Measurements from ENCODE around the gene GPR18. TPM values are rescaled to one million over a fixed set of nuclear protein-coding genes. Genes with fewer than 3 reads are reported as not detected.
A peak's percentile ranks its signal among the peaks of the same experiment; 100 is the strongest.

Gene GPR18
- total RNA-seq, 1 experiment from 2014 or later: not detected

DNA sequence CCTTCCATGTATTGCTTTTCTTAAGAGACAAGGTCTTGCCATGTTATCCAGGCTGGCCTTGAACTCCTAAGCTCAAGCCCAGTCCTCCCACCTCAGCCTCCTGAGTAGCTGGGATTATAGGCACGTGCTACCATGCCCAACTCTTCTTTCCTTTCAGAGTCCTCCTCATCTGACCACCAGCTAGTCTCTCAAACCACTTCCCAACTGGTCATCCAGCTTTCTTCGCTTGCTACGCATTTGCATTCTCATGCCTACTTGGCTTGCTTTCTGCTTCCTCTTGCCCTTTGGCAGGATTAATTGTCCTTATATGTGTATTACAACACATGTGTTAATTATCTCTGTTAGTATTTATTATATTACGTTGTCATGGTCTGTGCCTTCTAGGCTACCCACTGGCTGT lies 6.3 kb downstream of the GPR18 start:
- H3K9me3 Mint-ChIP-seq: no peaks in the 10 kb centered on the region
- DNase-seq: no peak
- no peaks in the 10 kb centered on the region for H3K27me3 Mint-ChIP-seq (ENCODE audit: low read depth)
- Histone ChIP-seq H3K4me1 (ENCODE audit: insufficient read depth, low read length) (no peaks in the 10 kb centered on the region), H3K56ac (ENCODE audit: insufficient read length, low read depth, low read length) (no peak overlapping the region), H4K8ac (replicated peaks; ENCODE audit: insufficient read length, low read depth, low read length) (no peak overlapping the region), H3K14ac (ENCODE audit: insufficient read depth, low read length) (no peak overlapping the region), H2BK12ac (ENCODE audit: insufficient read length, low read depth, low read length) (no peak overlapping the region), H2BK120ac (ENCODE audit: low read depth, low read length, poor library complexity, severe bottlenecking) (no peak overlapping the region), H4K20me1 (ENCODE audit: control insufficient read depth, insufficient read depth, insufficient read length) (peaks cover 2% of the 10 kb centered on the region), H3K27ac (ENCODE audit: insufficient read length, low read depth, low read length) (no peak overlapping the region), H2BK15ac (ENCODE audit: low read depth, low read length) (no peak overlapping the region), H3K79me1 (ENCODE audit: insufficient read depth, low read depth, low read length, poor library complexity, severe bottlenecking) (no peaks in the 10 kb centered on the region), H3K9me3 (ENCODE audit: control insufficient read depth, low read depth, low read length) (no peaks in the 10 kb centered on the region), H3K79me2 (ENCODE audit: insufficient read depth, low read length) (no peaks in the 10 kb centered on the region), H2BK5ac (ENCODE audit: insufficient read length, low read length) (no peak overlapping the region), H3K23me2 (ENCODE audit: insufficient read length, low read depth, low read length, poor library complexity, severe bottlenecking) (no peaks in the 10 kb centered on the region), H3K4ac (ENCODE audit: low read depth, low read length) (no peak overlapping the region), H2AFZ (ENCODE audit: low read length) (no peak overlapping the region), H2AK5ac (ENCODE audit: insufficient read length, low read length) (no peak overlapping the region), H3K27me3 (ENCODE audit: insufficient read depth, low read length) (no peaks in the 10 kb centered on the region), H3K4me2 (ENCODE audit: insufficient read depth, insufficient read length, low read length) (no peak overlapping the region), H4K5ac (ENCODE audit: insufficient read length, low read depth, low read length) (no peak overlapping the region), H3K18ac (ENCODE audit: insufficient read length, low read depth, low read length) (no peak overlapping the region), H4K91ac (ENCODE audit: insufficient read length, low read depth, low read length) (no peak overlapping the region), H2BK20ac (ENCODE audit: low read depth, low read length, poor library complexity, severe bottlenecking) (no peak overlapping the region), H3K23ac (ENCODE audit: insufficient read length, low read depth, low read length) (no peak overlapping the region), H3K9ac (ENCODE audit: extremely low read depth, insufficient read length, low read length) (no peak overlapping the region), H3T11ph (ENCODE audit: low read length) (no peak overlapping the region)
- TF ChIP-seq, protein P1, sequence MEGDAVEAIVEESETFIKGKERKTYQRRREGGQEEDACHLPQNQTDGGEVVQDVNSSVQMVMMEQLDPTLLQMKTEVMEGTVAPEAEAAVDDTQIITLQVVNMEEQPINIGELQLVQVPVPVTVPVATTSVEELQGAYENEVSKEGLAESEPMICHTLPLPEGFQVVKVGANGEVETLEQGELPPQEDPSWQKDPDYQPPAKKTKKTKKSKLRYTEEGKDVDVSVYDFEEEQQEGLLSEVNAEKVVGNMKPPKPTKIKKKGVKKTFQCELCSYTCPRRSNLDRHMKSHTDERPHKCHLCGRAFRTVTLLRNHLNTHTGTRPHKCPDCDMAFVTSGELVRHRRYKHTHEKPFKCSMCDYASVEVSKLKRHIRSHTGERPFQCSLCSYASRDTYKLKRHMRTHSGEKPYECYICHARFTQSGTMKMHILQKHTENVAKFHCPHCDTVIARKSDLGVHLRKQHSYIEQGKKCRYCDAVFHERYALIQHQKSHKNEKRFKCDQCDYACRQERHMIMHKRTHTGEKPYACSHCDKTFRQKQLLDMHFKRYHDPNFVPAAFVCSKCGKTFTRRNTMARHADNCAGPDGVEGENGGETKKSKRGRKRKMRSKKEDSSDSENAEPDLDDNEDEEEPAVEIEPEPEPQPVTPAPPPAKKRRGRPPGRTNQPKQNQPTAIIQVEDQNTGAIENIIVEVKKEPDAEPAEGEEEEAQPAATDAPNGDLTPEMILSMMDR (conservative IDR thresholded peaks at IDR 0.05): no peak
- H3K4me3 Mint-ChIP-seq: no peak overlapping the region
- peaks cover 12 to 18% of the 10 kb centered on the region in 2 experiments for H3K4me1 Mint-ChIP-seq
- H3K36me3 Mint-ChIP-seq (ENCODE audit: insufficient read depth in 1 of 3, low read depth in 3 of 3): peaks cover 8 to 31% (median 29%) of the 10 kb centered on the region in 3 experiments; a peak in 6 of 7 replicates
- H3K27ac Mint-ChIP-seq: peak overlapping the region in 1 of 3 experiments; percentile 67; a peak in 1 of 7 replicates
- WGBS (ENCODE audit: extremely low coverage, insufficient read length, low lambda C conversion rate): no CpG with 5 or more reads among the region's 4 CpGs

All from H9 (cell line).